KMS-11 (cell line): Measurements from ENCODE around the gene GRAMD1A.

Source experiments
- H2AFZ ChIP-seq: fragments of 200-600 bp; sonication (generic); 2 replicates; pipeline ENCODE4 v1.6.1; 2016; ENCODE audit warnings: antibody characterized with exemption, mixed run types, low read depth
- H3K27ac ChIP-seq: fragments of 200-600 bp; sonication (generic); 2 replicates; pipeline ENCODE4 v1.6.1; 2016; ENCODE audit warnings: mild to moderate bottlenecking, mixed run types
- H3K27me3 ChIP-seq: fragments of 200-600 bp; sonication (generic); 2 replicates; pipeline ENCODE4 v1.6.1; 2017; ENCODE audit warnings: mild to moderate bottlenecking, low read depth, mixed run types, moderate library complexity; ENCODE audit not compliant: insufficient read depth
- H3K36me3 ChIP-seq: fragments of 200-600 bp; sonication (generic); 2 replicates; pipeline ENCODE4 v1.6.1; 2017; ENCODE audit warnings: mild to moderate bottlenecking, mixed run types; ENCODE audit not compliant: insufficient read depth
- H3K4me1 ChIP-seq: fragments of 200-600 bp; sonication (generic); 2 replicates; pipeline ENCODE4 v1.6.1; 2016; ENCODE audit warnings: mild to moderate bottlenecking, low read depth, mixed run types; ENCODE audit not compliant: poor library complexity, severe bottlenecking
- H3K4me2 ChIP-seq: fragments of 200-600 bp; sonication (generic); 2 replicates; pipeline ENCODE4 v1.7.0; 2016; ENCODE audit warnings: mild to moderate bottlenecking, mixed run types
- H3K4me3 ChIP-seq: fragments of 200-600 bp; sonication (generic); IDR thresholded peaks from 2 replicates; pipeline ENCODE4 v1.6.1; 2017; ENCODE audit warnings: low read depth, low read length, mixed read lengths; ENCODE audit not compliant: insufficient read depth
- H3K79me2 ChIP-seq: fragments of 200-600 bp; sonication (generic); 2 replicates; pipeline ENCODE4 v1.6.1; 2016; ENCODE audit warnings: low read depth, mixed run types; ENCODE audit not compliant: insufficient read depth
- H3K9ac ChIP-seq: fragments of 200-600 bp; sonication (generic); 2 replicates; pipeline ENCODE4 v1.6.1; 2016; ENCODE audit warnings: mild to moderate bottlenecking, mixed run types
- H4K20me1 ChIP-seq: fragments of 200-600 bp; sonication (generic); 2 replicates; pipeline ENCODE4 v1.6.1; 2016; ENCODE audit warnings: mild to moderate bottlenecking, mixed run types; ENCODE audit not compliant: insufficient read depth
- TF ChIP-seq, protein P1 (sequence below): fragments of 200-600 bp; sonication (generic); conservative IDR thresholded peaks from 2 replicates; pipeline ENCODE4 v1.6.1; 2017; ENCODE audit warnings: low read depth, mild to moderate bottlenecking, antibody characterized with exemption, low read length, moderate library complexity, mixed read lengths

The GRAMD1A gene

DNA sequence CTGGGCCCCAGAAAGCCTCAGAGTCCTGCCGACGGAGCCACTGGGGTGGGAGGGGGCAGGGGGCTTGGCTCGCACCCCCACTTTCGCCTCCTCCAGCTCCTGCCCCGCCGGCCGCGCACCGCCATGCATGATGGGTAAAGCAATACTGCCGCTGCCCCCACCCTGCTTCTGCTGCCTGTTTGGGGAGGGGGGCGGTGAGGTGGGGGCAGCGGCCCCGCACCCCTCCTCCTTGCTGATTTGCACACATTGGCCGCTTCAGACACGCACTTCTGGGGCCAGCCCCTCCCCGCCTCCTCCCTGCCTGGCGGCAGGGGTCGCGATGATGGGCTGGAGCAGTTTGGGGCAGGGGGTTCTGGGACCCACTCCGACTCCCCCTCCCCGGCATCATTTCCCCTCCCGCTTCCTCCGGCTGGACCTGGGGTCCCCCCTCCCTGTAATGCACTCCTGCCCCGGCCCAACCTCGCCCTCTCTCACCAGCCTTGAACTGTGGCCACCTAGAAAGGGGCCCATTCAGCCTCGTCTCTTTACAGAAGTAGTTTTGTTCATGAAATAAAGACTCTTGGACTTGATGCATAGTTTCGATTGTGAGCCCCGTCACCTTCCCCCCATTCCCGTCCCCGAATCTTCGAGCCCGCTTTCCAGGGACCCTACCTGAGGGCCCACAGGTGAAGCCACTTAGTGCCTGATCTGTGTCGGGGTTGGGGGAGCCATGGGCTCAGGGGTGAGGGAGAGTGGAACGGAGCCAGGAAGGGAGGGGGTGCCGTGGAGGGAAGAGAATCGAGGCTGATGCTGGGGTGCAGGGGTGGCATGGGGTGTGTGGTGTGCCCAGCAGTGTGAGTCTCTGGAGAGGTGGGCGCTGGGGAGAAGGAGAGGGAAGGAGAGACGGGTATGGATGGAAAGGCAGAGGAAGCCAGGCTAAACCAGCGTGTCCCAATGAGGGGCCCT, 40.0 kb downstream of the GRAMD1A start:
- H3K36me3 ChIP-seq, result no peaks in the 10 kb centered on the region
- peaks cover 15% of the 10 kb centered on the region; the same call in 1 of the 2 replicates for H3K27me3 ChIP-seq
- no peaks in the 10 kb centered on the region for H4K20me1 ChIP-seq
- no peak overlapping the region for H3K27ac ChIP-seq
- no peaks in the 10 kb centered on the region for H3K4me1 ChIP-seq
- H3K9ac ChIP-seq, result no peak overlapping the region
- TF ChIP-seq, protein P1, sequence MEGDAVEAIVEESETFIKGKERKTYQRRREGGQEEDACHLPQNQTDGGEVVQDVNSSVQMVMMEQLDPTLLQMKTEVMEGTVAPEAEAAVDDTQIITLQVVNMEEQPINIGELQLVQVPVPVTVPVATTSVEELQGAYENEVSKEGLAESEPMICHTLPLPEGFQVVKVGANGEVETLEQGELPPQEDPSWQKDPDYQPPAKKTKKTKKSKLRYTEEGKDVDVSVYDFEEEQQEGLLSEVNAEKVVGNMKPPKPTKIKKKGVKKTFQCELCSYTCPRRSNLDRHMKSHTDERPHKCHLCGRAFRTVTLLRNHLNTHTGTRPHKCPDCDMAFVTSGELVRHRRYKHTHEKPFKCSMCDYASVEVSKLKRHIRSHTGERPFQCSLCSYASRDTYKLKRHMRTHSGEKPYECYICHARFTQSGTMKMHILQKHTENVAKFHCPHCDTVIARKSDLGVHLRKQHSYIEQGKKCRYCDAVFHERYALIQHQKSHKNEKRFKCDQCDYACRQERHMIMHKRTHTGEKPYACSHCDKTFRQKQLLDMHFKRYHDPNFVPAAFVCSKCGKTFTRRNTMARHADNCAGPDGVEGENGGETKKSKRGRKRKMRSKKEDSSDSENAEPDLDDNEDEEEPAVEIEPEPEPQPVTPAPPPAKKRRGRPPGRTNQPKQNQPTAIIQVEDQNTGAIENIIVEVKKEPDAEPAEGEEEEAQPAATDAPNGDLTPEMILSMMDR, result no peak
- H2AFZ ChIP-seq, result no peak overlapping the region
- H3K79me2 ChIP-seq, result no peaks in the 10 kb centered on the region
- no peak overlapping the region for H3K4me3 ChIP-seq
- no peak overlapping the region for H3K4me2 ChIP-seq

DNA sequence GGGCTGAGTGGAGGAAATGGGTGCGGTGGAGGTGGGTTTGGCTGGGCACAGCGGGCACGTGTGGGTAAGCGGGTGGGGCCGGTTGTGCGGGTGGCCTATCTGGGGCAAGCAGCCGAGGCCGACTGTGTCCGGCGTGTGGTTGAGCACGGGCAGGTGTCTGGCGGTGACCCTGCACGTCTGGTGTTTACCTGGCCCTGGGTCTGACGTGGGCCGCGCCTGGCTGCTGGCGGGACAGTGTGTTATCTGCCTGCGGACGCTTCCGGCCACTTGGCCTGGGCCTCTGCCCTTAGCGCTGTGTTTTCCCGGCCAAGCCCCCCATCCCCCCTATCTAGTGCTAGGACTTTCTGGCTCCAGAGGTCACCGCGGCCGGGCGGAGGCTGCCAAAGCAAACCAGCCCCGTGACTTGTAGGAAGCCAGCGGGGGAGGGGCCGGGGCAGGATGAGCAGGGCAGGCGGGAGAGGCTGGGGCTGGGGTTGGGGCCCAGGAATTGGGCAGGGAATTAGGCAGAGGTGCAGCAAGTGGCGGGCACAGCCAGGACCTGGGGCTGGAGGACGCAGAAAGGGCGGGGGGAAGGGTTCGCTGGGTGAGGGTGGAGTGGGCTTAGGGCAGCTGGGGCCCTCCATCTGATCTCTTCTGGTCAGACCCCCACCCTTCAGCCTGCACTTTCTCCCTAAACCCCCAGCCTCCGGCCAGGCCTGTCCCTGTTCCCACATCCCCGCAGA, 40.9 kb downstream of the GRAMD1A start:
- H4K20me1 ChIP-seq, result no peaks in the 10 kb centered on the region
- no peaks in the 10 kb centered on the region for H3K4me1 ChIP-seq
- no peak overlapping the region for H3K27ac ChIP-seq
- peaks cover 8% of the 10 kb centered on the region; the same call in 1 of the 2 replicates for H3K27me3 ChIP-seq
- H3K9ac ChIP-seq, result no peak overlapping the region
- no peaks in the 10 kb centered on the region for H3K79me2 ChIP-seq
- H3K4me3 ChIP-seq, result no peak overlapping the region
- TF ChIP-seq, protein P1, result no peak
- H2AFZ ChIP-seq, result no peak overlapping the region
- H3K4me2 ChIP-seq, result no peak overlapping the region
- H3K36me3 ChIP-seq, result no peaks in the 10 kb centered on the region

DNA sequence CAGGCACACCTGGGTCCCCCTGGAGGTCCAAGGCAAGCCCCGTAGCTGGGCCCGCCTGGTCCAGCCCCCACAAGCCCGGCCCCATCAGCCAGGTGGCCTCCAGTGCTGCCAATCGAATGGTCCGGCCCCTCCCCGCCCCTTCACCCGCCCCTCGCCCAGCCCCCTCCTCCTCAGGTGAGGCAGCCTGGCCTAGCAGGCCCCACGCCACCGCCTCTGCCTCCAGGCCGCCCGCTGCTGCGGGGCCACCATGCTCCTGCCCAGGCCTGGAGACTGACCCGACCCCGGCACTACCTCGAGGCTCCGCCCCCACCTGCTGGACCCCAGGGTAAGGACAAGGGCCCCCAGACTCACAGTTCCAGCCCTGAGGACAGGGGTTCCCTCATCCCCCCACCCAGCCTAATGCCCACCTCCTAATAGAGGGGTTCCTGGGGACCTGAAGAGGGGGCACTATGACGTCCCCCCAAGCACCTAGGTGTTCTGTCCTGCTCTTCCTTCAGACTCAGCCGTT, 41.5 kb downstream of the GRAMD1A start, which contains the start of gene HPN:
Gene HPN, plus strand, starts transcription at position 174 of the 508 bp plus-strand sequence. CDS start 786 bp downstream, outside the sequence.
- no peaks in the 10 kb centered on the region for H4K20me1 ChIP-seq
- peaks cover 8% of the 10 kb centered on the region; the same call in 1 of the 2 replicates for H3K27me3 ChIP-seq
- no peak within 1 kb of the TSS for H3K4me3 ChIP-seq
- H3K79me2 ChIP-seq, result no peaks in the 10 kb centered on the region
- H3K27ac ChIP-seq, result no peak within 1 kb of the TSS
- H3K4me1 ChIP-seq, result no peaks in the 10 kb centered on the region
- no peak within 1 kb of the TSS for H3K4me2 ChIP-seq
- no peak within 1 kb of the TSS for H3K9ac ChIP-seq
- no peak within 1 kb of the TSS for H2AFZ ChIP-seq
- TF ChIP-seq, protein P1, result no peak
- no peaks in the 10 kb centered on the region for H3K36me3 ChIP-seq

DNA sequence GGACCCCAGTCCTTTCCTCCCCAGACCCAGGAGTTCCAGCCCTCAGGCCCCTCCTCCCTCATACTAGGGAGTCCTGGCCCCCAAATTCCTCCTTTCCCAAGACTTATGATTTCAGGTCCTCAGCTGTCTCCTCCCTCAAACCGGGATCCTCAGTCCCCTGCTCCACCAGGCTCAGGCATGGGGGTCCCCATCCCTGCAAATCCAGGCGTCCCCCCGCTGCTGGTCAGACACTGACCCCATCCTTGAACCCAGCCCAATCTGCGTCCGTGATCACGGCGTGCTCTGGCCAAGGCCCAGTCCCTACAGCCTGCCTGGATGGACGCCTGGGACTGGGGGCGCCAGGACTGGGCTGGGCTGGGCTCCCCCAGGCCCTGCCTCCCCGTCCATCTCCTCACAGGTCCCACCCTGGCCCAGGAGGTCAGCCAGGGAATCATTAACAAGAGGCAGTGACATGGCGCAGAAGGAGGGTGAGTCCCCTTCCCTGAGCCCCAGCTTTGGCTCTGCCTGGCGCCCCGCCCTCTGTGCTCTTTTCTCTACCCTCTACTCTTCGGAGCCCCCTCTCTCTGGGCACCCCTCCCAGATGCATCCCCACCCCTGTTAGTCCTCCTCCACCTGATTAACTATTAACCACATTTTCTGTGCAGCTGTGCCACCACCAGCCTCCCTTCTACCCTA, 42.1 kb downstream of the GRAMD1A start:
- no peaks in the 10 kb centered on the region for H3K36me3 ChIP-seq
- H3K27me3 ChIP-seq, result peaks cover 9% of the 10 kb centered on the region; the same call in 1 of the 2 replicates
- no peak overlapping the region for H3K4me2 ChIP-seq
- no peaks in the 10 kb centered on the region for H3K79me2 ChIP-seq
- no peak overlapping the region for H2AFZ ChIP-seq
- H3K4me3 ChIP-seq, result no peak overlapping the region
- H3K9ac ChIP-seq, result no peak overlapping the region
- TF ChIP-seq, protein P1, result no peak
- no peaks in the 10 kb centered on the region for H4K20me1 ChIP-seq
- H3K4me1 ChIP-seq, result no peaks in the 10 kb centered on the region
- no peak overlapping the region for H3K27ac ChIP-seq
